WTC11 (cell line): ENCODE results near the gene CAV3.

Experiments
- CTCF ChIP-seq: fragments of 200-600 bp; IDR thresholded peaks from 2 replicates; pipeline ENCODE4 v1.8.0; 2022; ENCODE audit warnings: antibody characterized with exemption
- KAT7 ChIP-seq: sonication (generic); formaldehyde crosslinking; IDR thresholded peaks from 2 replicates; pipeline ENCODE4 v1.8.1; 2023; ENCODE audit warnings: missing genetic modification reagents, mild to moderate bottlenecking, borderline replicate concordance
- MAX ChIP-seq: sonication (generic); formaldehyde crosslinking; IDR thresholded peaks from 2 replicates; pipeline ENCODE4 v1.8.0; 2022; ENCODE audit warnings: mild to moderate bottlenecking, missing genetic modification reagents
- NFE2L1 ChIP-seq: sonication (generic); formaldehyde crosslinking; IDR thresholded peaks from 2 replicates; pipeline ENCODE4 v1.8.1; 2023; ENCODE audit warnings: missing genetic modification reagents
- SP1 ChIP-seq: sonication (generic); formaldehyde crosslinking; conservative IDR thresholded peaks from 2 replicates; pipeline ENCODE4 v1.8.1; 2022; ENCODE audit warnings: missing genetic modification reagents
- TEAD4 ChIP-seq: sonication (generic); formaldehyde crosslinking; IDR thresholded peaks from 2 replicates; pipeline ENCODE4 v1.8.0; 2022; ENCODE audit warnings: mild to moderate bottlenecking, missing genetic modification reagents
- TP53 ChIP-seq: sonication (generic); formaldehyde crosslinking; IDR thresholded peaks from 2 replicates; pipeline ENCODE4 v1.8.1; 2023; ENCODE audit warnings: mild to moderate bottlenecking, missing genetic modification reagents
- USF1 ChIP-seq: sonication (generic); formaldehyde crosslinking; IDR thresholded peaks from 2 replicates; pipeline ENCODE4 v1.8.0; 2022; ENCODE audit warnings: mild to moderate bottlenecking, missing genetic modification reagents
- ZNF396 ChIP-seq: fragments of 250-450 bp; sonication (Bioruptor Pico); IDR thresholded peaks from 2 replicates; pipeline ENCODE4 v1.8.0; 2021; ENCODE audit warnings: mild to moderate bottlenecking, moderate library complexity, borderline replicate concordance

GRCh38 chr3:8793242-8793641, 59.6 kb downstream of the CAV3 start:
- TF ChIP-seq SP1 (CRISPR knock-in tag): no peak
- TF ChIP-seq CTCF: no peak
- no peak for TF ChIP-seq NFE2L1 (CRISPR knock-in tag)
- TF ChIP-seq USF1 (CRISPR knock-in tag): no peak
- TF ChIP-seq TEAD4 (CRISPR knock-in tag): no peak
- no peak for TF ChIP-seq TP53
- no peak for TF ChIP-seq KAT7
- no peak for TF ChIP-seq MAX (CRISPR knock-in tag)
- TF ChIP-seq ZNF396: no peak
